ENCODE results near the gene SAMD7. TPM values are rescaled to one million over a fixed set of nuclear protein-coding genes. Genes with fewer than 3 reads are reported as not detected.

SAMD7 gene
- total RNA-seq, 1 donor from 2014 or later: not detected

DNA sequence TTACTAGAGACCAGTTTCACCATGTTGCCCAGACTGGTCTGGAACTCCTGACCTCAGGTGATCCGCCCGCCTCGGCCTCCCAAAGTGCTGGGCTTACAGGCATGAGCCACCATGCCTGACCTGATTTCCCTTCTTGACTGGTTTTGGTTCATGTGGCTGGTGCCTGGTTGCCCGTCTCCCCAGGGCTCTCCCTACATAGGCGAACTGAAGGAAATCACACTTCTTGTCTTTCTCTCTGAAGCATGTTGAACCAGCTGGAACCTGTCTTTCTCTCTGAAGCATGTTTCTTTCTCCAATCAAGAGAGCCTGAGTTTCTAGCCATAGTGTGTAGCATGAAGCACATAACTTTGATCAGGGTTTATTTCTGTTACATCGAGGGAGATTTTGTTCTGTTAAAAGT lies 16.3 kb upstream of the SAMD7 start:
- Histone ChIP-seq H3K4me3 (ENCODE audit: low read depth, low read length) (no peak overlapping the region), H3K36me3 (ENCODE audit: control insufficient read depth, insufficient read depth, low read length) (no peaks in the 10 kb centered on the region), H3K27me3 (ENCODE audit: control insufficient read depth, insufficient read depth, low read length) (no peaks in the 10 kb centered on the region)
- no peak for DNase-seq (ENCODE audit: low read depth)
- TF ChIP-seq, protein P1, sequence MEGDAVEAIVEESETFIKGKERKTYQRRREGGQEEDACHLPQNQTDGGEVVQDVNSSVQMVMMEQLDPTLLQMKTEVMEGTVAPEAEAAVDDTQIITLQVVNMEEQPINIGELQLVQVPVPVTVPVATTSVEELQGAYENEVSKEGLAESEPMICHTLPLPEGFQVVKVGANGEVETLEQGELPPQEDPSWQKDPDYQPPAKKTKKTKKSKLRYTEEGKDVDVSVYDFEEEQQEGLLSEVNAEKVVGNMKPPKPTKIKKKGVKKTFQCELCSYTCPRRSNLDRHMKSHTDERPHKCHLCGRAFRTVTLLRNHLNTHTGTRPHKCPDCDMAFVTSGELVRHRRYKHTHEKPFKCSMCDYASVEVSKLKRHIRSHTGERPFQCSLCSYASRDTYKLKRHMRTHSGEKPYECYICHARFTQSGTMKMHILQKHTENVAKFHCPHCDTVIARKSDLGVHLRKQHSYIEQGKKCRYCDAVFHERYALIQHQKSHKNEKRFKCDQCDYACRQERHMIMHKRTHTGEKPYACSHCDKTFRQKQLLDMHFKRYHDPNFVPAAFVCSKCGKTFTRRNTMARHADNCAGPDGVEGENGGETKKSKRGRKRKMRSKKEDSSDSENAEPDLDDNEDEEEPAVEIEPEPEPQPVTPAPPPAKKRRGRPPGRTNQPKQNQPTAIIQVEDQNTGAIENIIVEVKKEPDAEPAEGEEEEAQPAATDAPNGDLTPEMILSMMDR (IDR thresholded peaks at IDR 0.05; ENCODE audit: insufficient read depth, low read length, poor library complexity, severe bottlenecking): no peak

DNA sequence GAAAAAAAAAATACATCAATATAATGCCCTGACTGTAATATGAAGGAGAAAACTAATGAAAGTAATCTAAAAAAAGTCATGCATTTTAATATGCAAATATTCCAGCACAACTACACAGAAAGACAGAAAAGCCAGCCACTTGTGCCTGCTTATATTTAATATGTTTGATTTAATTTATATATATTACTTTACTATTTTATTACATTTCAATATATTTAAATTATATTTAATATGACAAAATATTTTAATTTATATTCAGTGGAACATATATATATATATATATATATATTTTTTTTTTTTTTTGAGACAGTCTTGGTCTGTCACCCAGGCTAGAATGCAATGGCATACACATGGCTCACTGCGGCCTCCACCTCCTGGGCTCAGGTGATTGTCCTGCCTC lies 14.1 kb upstream of the SAMD7 start:
- DNase-seq (ENCODE audit: low read depth): no peak

DNA sequence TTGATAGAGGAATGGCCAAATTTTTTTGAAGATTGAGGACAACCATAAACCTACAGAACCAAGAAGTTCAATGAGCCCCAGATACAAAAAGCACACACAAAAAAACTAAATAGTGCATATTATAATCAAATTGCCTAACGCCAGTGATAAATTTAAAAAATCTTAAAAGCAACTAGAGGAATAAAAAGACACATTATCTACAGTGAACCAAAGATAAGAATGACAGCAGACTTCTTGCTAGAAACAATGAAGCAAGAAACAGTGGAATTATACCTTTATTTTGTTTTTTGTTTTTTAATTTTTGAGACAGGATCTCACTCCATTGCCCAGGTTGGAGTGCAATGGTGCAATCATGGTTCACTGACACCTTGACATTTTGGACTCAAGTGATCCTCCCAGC lies 9.9 kb upstream of the SAMD7 start:
- Histone ChIP-seq H3K4me3 (ENCODE audit: low read depth, low read length) (no peak overlapping the region), H3K36me3 (ENCODE audit: control insufficient read depth, insufficient read depth, low read length) (no peaks in the 10 kb centered on the region), H3K27me3 (ENCODE audit: control insufficient read depth, insufficient read depth, low read length) (no peaks in the 10 kb centered on the region)
- DNase-seq (ENCODE audit: low read depth): no peak
- TF ChIP-seq, protein P1 (IDR thresholded peaks at IDR 0.05; ENCODE audit: insufficient read depth, low read length, poor library complexity, severe bottlenecking): no peak

More for the DNA sequence above, 14.1 kb upstream of the SAMD7 start:
- TF ChIP-seq, protein P1 (IDR thresholded peaks at IDR 0.05; ENCODE audit: insufficient read depth, low read length, poor library complexity, severe bottlenecking): no peak
- Histone ChIP-seq H3K4me3 (ENCODE audit: low read depth, low read length) (no peak overlapping the region), H3K27me3 (ENCODE audit: control insufficient read depth, insufficient read depth, low read length) (no peaks in the 10 kb centered on the region), H3K36me3 (ENCODE audit: control insufficient read depth, insufficient read depth, low read length) (no peaks in the 10 kb centered on the region)

DNA sequence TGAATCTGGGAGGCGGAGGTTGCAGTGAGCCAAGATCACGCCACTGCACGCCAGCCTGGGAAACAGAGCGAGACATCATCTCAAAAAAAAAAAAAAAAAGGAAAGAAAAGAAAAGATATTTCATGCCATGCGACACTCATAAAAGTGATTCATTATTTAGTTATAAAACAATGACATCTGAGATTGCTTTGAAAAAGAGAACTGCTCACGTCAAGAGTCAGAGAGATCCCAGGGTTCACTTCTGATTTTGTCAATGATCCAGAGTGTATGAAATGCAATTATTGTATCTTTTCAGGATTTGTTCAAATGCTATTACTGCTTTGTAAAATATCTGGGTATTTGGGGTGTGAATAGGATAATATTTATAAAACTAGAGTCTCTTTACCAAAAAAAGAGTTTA lies 6.0 kb upstream of the SAMD7 start:
- H3K27me3 ChIP-seq (ENCODE audit: control insufficient read depth, insufficient read depth, low read length): no peaks in the 10 kb centered on the region
- H3K4me3 ChIP-seq (ENCODE audit: low read depth, low read length): no peak overlapping the region
- DNase-seq (ENCODE audit: low read depth): no peak
- no peaks in the 10 kb centered on the region for H3K36me3 ChIP-seq (ENCODE audit: control insufficient read depth, insufficient read depth, low read length)
- TF ChIP-seq, protein P1 (IDR thresholded peaks at IDR 0.05; ENCODE audit: insufficient read depth, low read length, poor library complexity, severe bottlenecking): no peak

DNA sequence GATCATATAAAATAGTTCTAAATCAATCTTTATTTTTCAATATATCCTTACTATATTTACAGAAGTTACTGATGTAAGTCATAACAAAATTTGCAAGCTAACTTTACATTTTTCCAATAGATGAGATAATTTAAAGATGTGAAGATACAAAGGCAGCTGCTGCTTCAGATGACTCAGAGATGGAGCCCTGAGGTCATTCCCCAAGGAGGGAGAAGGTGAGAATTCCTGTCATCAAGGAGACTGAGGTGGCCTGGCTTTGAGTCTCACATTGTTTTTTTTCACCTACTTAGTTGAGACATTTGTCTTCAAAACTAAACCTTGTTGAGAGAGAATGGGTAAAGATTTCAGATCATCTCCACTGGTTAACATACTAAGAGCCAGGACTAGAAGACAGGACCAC lies 3.9 kb upstream of the SAMD7 start:
- Histone ChIP-seq H3K36me3 (ENCODE audit: control insufficient read depth, insufficient read depth, low read length) (no peaks in the 10 kb centered on the region), H3K27me3 (ENCODE audit: control insufficient read depth, insufficient read depth, low read length) (no peaks in the 10 kb centered on the region), H3K4me3 (ENCODE audit: low read depth, low read length) (no peak overlapping the region)
- no peak for DNase-seq (ENCODE audit: low read depth)
- TF ChIP-seq, protein P1 (IDR thresholded peaks at IDR 0.05; ENCODE audit: insufficient read depth, low read length, poor library complexity, severe bottlenecking): no peak

DNA sequence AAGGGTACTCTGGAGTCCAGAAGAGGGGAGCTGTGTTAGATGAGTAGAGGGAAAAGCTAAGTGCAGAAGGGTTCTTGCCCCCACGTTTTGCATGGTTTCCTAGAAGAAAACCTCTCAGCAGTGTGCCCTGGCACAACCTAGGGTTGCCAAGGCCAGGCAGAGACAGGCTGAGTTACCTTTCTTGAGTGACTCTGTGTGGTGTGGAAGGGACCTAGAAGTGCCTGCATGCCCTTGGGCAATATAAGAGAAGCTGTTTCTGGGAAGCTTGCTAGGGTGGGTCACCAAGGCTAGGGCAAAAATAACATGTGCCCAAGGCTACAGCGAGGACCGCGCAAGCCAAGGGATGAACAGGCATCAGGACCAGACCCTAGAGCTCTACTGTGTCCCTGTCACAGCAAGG lies 3.4 kb upstream of the SAMD7 start:
- Histone ChIP-seq H3K36me3 (ENCODE audit: control insufficient read depth, insufficient read depth, low read length) (no peaks in the 10 kb centered on the region), H3K4me3 (ENCODE audit: low read depth, low read length) (no peak overlapping the region), H3K27me3 (ENCODE audit: control insufficient read depth, insufficient read depth, low read length) (no peaks in the 10 kb centered on the region)
- TF ChIP-seq, protein P1 (IDR thresholded peaks at IDR 0.05; ENCODE audit: insufficient read depth, low read length, poor library complexity, severe bottlenecking): no peak
- DNase-seq (ENCODE audit: low read depth): no peak

All from kidney epithelial cell (primary cell).